ENCODE measurements around the gene PKP1.

GRCh38 chr1:201320168-201320788, 37.0 kb downstream of the PKP1 start:
- TF ChIP-seq, protein P1, sequence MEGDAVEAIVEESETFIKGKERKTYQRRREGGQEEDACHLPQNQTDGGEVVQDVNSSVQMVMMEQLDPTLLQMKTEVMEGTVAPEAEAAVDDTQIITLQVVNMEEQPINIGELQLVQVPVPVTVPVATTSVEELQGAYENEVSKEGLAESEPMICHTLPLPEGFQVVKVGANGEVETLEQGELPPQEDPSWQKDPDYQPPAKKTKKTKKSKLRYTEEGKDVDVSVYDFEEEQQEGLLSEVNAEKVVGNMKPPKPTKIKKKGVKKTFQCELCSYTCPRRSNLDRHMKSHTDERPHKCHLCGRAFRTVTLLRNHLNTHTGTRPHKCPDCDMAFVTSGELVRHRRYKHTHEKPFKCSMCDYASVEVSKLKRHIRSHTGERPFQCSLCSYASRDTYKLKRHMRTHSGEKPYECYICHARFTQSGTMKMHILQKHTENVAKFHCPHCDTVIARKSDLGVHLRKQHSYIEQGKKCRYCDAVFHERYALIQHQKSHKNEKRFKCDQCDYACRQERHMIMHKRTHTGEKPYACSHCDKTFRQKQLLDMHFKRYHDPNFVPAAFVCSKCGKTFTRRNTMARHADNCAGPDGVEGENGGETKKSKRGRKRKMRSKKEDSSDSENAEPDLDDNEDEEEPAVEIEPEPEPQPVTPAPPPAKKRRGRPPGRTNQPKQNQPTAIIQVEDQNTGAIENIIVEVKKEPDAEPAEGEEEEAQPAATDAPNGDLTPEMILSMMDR (conservative IDR thresholded peaks at IDR 0.05 in 1 of 2, IDR thresholded peaks at IDR 0.05 in 1 of 2; ENCODE audit: extremely low read depth in 1 of 2, insufficient read depth in 1 of 2, low read depth in 1 of 2, low read length in 2 of 2) = no peak
- no peak for TF ChIP-seq EZH2 (IDR thresholded peaks at IDR 0.05; ENCODE audit: borderline replicate concordance, low read length)
